GM21423 (cell line): ENCODE results near the gene MEAK7.

Source experiments
- ATAC-seq: cut with Tn5 transposase; IDR thresholded peaks from one replicate; pipeline ENCODE4 v1.9.1; 2021; ENCODE audit warnings: mild to moderate bottlenecking, moderate library complexity; ENCODE audit not compliant: unreplicated experiment

Gene MEAK7

GRCh38 chr16:84495506-84495905, 9.0 kb downstream of the MEAK7 start:
- ATAC-seq: no peak

DNA sequence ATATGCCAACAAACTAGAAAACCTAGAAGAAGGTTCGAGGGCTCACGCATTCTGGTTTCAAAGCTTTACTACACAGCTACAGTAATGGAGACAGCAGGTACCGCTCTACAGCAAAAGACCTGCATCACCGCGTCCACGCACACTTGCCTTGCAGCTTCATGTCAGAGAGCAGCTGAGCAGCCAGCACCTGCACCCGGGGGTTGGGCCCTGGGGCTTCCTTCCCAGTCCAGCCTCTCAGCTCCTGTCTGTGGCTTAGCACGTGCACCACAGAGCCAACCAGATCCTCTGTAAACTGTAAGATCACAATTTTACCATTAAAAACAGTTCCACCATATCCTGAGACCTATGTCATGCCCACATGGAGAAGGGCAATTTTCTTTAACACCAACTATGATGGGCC, 15.3 kb downstream of the MEAK7 start:
- no peak for ATAC-seq

- no peak for ATAC-seq
Observed at GRCh38 chr16:84487358-84487757, 17.1 kb downstream of the MEAK7 start.

GRCh38 chr16:84486551-84487235, 17.8 kb downstream of the MEAK7 start:
- no peak for ATAC-seq

DNA sequence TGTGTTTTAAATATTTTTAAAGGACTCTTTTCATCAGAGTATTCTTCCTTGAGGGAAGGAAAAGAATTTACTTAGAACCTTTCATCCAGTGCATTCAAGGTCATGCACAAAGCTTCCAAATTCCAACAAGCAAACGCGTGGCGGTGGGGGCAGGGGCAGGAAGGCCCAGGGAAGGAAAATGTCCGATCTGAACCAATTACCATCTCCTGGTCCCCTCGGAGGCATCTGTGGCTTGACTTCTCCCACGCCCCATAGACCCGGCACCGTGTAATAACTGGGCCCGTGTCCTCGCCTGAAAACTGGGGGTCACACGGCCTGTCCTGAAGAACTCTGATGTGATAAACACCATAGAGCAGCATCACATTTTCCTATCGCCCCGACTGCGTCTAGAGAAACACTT, 18.3 kb downstream of the MEAK7 start:
- no peak for ATAC-seq

DNA sequence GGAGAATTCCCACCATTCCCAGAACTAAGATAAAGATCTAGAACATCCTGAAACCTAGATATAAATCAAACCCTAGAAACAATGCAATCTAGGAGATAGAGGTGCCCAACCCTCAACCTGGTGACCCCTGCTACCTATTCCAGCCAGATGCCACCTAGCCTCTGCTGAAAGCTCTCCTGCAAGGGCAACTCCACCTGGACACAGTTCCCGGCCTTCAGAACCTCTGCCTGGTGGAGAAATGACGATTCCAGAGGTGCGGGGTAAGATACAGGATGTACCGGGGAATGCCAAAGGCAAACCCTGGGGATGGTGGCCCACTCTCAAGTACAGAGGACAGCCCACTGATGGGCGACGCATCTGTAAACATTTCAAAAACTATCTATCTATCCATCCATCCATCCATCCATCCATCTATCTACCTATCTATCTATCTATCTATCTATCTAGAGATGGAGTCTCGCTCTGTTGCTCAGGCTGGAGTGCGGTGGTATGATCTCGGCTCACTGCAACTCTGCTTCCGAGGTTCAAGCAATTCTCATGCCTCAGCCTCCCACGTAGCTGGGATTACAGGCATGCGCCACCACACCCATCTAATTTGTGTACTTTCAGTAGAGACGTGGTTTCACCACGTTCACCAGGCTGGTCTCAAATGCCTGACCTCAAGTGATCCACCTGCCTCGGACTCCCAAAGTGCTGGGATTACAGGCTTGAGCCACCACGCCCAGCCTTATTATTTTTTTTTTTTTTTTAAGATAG, 19.0 kb downstream of the MEAK7 start:
- ATAC-seq: no peak

DNA sequence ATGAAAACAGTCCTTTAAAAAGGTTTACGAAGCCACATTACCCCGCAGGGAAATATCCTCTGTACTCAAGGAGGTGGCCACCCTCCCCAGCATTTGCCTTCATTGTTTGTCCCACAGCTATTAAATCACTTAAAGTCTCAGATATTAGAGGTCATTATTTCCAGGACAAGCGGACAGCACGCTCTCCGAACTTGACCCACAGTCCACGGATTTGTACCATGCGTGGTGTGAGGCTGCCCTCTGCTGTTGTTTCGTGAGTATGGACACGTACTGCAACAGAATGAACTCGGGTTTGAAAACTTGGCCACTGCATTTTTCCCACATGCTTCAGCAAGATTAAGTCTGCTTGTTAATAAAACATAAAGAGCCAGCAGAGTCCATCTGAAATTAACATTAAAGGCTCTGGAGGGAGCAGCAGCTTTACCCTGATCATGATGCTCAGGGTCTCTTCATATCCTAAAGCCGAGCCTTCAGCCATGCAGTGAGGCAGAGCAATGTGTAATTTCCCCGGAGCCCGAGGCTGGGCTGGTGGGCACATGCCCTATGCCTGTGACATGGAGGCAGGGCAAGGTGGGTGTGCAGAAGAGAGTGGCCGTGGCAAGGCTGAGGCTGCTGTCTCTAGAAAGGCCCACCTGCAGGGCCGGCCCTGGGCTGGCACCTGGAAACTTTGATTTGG, 19.7 kb downstream of the MEAK7 start:
- no peak for ATAC-seq

DNA sequence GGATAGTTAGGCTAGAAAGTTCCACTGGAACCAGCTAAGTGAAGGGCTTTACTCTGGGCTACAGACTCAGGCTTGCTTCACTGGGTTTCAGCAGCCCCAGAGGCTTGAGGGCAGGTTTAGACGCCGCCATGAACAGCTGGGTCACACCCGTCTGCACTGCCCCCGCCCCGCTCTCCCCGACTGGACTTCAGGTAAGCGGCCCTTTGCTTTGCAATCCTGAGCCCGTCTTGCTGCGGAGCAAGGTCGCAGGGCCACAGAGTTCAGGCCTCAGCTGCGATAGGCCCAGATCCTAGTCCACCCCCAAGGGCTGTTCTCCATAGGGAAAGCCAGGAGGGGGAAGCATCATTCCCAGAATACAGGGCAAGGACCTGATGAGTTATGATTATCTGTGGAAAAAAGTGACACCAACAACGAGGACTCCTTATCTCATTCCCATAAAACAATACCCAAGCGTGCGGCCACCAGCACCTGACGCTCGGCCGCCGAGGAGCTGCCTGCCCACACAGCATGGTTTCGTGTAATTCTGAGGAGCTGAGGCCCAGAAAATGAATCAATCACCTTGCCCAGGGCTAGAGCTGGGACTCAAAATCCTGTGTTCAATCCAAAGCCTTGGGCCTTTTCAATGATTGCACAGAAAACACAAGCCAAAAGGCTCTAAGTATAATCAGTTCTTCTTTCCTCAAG, 20.4 kb downstream of the MEAK7 start:
- no peak for ATAC-seq

GRCh38 chr16:84482951-84483881, 21.2 kb downstream of the MEAK7 start:
- no peak for ATAC-seq

DNA sequence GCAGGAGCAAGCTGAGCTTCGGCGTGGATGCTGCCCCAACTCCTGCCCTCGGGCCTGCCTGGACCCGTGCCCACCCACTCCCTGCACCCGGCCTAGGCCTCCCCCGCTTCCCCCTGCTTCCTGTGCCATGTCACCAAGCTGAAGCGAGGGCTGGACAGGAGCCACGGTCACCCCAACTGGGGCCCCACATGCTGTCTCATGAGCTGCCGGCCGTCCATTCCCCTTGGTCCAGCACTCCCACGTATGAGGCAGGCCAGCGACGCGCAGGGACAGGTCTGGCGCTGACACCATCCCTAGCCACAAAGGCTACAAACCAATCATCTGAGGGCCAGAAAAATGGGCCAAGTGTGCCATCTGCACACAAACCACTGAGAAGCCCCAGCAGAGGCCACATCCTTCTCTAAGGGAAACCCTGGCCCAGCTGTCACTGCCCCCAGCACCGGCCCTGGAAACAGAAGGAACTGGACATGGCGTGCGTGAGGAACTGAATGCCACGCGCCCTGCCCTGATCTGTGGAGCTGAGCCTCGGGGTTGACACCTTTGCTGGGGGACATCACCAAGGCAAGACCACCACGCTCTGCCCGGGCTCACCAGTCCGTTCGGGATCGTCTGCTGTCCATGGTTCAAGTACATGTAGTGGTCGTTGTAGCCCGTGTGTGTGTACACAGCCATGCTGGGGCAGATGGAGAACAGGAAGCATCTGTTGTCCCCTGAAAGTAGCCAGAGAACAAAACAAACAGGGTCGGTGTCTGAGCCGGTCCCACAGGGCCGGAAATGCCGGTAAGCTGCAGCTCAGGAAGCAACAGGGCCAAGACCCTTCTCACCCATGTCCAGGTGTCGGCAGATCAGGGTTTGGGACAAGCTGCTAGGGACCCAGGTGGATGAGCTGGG, 22.2 kb downstream of the MEAK7 start:
- no peak for ATAC-seq

DNA sequence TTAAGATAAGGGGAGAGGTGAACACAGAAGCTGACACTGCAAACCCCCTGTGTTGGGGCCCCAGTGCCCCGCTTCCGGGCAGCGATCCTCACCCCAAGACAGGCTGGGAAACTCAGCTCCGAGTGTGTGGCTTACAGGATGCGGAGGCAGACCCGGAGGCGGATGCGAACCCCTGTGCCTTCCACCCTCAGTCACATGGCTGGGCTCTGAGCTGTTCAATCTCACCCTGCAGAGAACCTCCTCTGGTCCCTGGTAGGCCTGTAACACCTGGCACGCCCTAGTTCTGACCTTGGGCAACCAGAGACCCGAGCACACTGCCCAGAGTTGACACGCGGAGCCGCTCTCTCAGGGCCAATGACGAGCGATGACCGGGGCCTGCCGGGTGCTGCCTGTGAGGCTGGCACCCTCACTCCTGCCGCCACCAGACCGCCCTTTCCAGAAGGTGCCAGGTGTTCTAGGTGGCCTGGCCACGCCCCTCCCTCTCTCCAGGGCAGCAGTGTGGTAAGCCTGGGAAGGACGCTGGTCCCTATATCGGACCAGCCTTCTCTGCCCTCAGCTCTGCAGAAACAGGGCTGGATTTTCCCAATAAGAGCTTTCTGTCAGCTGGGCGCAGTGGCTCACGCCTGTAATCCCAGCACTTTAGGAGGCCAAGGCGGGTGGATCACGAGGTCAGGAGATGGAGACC, 23.3 kb downstream of the MEAK7 start:
- ATAC-seq: no peak

- ATAC-seq: no peak
Observed at GRCh38 chr16:84479716-84480450, 24.6 kb downstream of the MEAK7 start.

DNA sequence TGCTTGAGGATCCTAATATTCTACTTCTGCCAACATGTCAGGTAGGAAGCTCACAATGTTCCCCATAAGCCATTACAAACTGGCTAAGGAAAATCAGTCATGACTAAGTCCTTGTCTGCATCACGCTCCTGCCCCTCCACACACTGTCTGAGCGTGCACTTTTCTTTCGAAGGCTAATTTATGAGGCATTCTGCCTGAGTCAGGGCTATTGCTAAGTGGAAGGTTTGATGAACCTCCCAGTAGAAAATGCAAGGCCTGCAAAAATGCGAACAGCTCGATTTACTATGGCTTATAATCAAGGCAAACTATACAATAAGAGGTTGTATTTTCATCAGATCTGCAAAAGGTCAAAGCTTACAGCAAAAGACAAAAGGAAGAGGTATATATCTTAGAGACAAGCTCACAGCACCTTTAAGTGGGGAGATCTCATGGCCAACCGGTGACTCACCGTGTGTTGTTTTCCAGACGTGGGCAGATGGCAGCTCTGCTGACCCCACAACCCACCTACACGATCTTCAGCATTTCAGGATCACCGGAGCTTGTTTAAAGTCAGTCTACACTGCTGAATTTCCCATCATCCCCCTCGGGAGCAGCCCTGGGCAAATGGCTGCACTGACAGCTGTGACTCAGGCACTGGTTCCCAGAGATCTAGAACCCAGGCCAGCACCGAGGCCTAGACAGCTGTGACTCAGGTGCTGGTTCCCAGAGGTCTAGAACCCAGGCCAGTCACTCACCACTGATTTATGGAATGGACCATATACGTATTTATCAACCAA, 26.1 kb downstream of the MEAK7 start:
- no peak for ATAC-seq

- no peak for ATAC-seq
Observed at GRCh38 chr16:84477661-84478060, 26.8 kb downstream of the MEAK7 start.

- no peak for ATAC-seq
Observed at GRCh38 chr16:84476401-84476800, 28.1 kb downstream of the MEAK7 start.

DNA sequence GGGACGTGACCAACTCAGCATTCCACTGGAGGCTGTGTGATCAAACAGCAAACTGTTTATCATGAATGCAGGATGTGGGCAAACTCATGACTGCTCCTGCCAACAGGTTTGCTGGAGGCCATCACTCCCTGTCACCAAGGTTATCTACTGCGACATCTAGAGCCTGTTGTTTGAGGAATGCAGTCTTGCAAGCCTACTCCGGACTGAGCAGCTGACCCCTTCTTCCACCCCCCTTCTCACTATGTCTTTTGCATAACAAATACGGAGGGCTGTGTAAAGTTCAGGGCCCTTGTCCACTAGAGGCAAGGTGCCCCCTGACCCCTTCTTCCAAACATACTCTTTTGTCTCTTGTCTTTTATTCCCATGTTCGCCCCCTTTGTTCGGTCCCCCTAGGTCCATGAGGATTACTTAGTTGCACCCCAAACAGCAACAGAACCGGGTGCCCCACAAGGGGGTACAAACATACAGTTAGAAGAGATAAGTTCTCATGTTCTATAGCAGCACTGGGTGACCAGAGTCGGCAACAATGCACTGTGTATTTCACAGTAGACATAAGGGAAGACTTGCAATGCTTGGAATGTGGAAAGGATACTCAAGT, 28.7 kb downstream of the MEAK7 start:
- ATAC-seq: no peak

DNA sequence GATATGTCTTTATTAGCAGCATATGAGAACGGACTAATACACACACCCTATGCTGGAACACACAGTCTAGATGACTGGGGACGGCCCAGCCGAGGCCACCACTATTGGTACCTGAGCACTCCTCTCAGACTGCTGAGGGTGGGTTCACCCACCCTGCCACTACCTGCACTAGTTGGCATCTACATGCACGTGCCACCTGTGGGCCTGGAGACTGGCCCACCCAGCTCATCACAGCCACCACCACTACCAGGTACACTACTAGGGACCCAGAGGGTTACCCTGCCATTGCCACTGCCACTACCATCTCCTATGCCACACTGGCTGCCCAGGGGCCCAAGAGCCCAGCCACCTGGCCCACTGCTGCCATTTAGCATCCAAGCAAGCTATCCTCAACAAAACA, 32.5 kb downstream of the MEAK7 start:
- no peak for ATAC-seq
